GM10847 (cell line): ENCODE results near the gene MCRIP2.

Experiments used
- POLR2A ChIP-seq: IDR thresholded peaks from 2 replicates; pipeline ENCODE4 v1.6.1; 2011; ENCODE audit not compliant: insufficient read length; ENCODE audit errors: extremely low read depth

MCRIP2 gene

GRCh38 chr16:684961-685696, 43.5 kb downstream of the MCRIP2 start:
- TF ChIP-seq POLR2A, result no peak

- no peak for TF ChIP-seq POLR2A
These were observed 44.3 kb downstream of the MCRIP2 start for GRCh38 chr16:685967-686366.

- TF ChIP-seq POLR2A, result no peak
These were observed 45.0 kb downstream of the MCRIP2 start for GRCh38 chr16:686459-687260.

GRCh38 chr16:687499-687898, 45.9 kb downstream of the MCRIP2 start:
- no peak for TF ChIP-seq POLR2A

GRCh38 chr16:689175-689897, 47.7 kb downstream of the MCRIP2 start:
- no peak for TF ChIP-seq POLR2A

- TF ChIP-seq POLR2A, result no peak
These were observed 50.9 kb downstream of the MCRIP2 start for GRCh38 chr16:692356-693108.

GRCh38 chr16:693364-693763, 51.7 kb downstream of the MCRIP2 start:
- no peak for TF ChIP-seq POLR2A

GRCh38 chr16:693766-694165, 52.1 kb downstream of the MCRIP2 start:
- no peak for TF ChIP-seq POLR2A

GRCh38 chr16:694187-694862, 52.7 kb downstream of the MCRIP2 start:
- TF ChIP-seq POLR2A, result no peak

GRCh38 chr16:694863-695354, 53.3 kb downstream of the MCRIP2 start:
- TF ChIP-seq POLR2A, result no peak

- TF ChIP-seq POLR2A, result peak; percentile 39
These were observed 53.9 kb downstream of the MCRIP2 start for GRCh38 chr16:695355-696089.
